Gastroesophageal sphincter (tissue), 4 donors: ENCODE measurements around the gene RLN1. TPM values are rescaled to one million over a fixed set of nuclear protein-coding genes. Genes with fewer than 3 reads are reported as not detected.
"Not testable (repeated sequence)": the region's sequence is repeated elsewhere in the genome, so short reads cannot be mapped to it uniquely, and the experiment has no call there.

ENCODE experiments used
- ATAC-seq: fragments of 150-250 bp; one replicate; pipeline ENCODE4 v1.9.1; 2016; ENCODE audit warnings: mild to moderate bottlenecking, moderate library complexity
- H3K27ac ChIP-seq, 4 donors: fragments of 200-600 bp; sonication (generic) in 3 of 4; 1 replicate in 3 of 4; 2 replicates in 1 of 4; pipeline ENCODE4 v1.5.1; 2016 to 2019
- H3K27me3 ChIP-seq: fragments of 200-600 bp; sonication (generic); one replicate; pipeline ENCODE4 v1.5.1; 2019
- H3K36me3 ChIP-seq, 2 donors: fragments of 200-600 bp; sonication (generic); one replicate each; pipeline ENCODE4 v1.5.1; 2019; ENCODE audit warnings: control low read depth in 1 of 2
- H3K4me1 ChIP-seq, 3 donors: fragments of 200-600 bp; sonication (generic); 1 replicate in 2 of 3; 2 replicates in 1 of 3; pipeline ENCODE4 v1.5.1; 2016 to 2019; ENCODE audit warnings: control low read depth in 2 of 3
- H3K4me3 ChIP-seq, 2 donors: fragments of 200-600 bp; sonication (generic); one replicate each; pipeline ENCODE4 v1.5.1; 2019; ENCODE audit warnings: mild to moderate bottlenecking in 1 of 2, moderate library complexity in 1 of 2
- H3K9me3 ChIP-seq, 3 donors: fragments of 200-600 bp; sonication (generic); one replicate each; pipeline ENCODE4 v1.5.1; 2017 to 2019; ENCODE audit warnings: control low read depth in 2 of 3
- EP300 ChIP-seq: sonication (generic); formaldehyde crosslinking; IDR thresholded peaks from one replicate; pipeline ENCODE4 v1.6.1; 2017; ENCODE audit warnings: antibody characterized with exemption, mild to moderate bottlenecking
- POLR2A ChIP-seq, 2 donors: fragments of 450-650 bp; IDR thresholded peaks; one replicate each; pipeline ENCODE4 v1.6.1; 2017; ENCODE audit warnings: antibody characterized with exemption in 2 of 2, mild to moderate bottlenecking in 2 of 2, moderate library complexity in 1 of 2
- POLR2AphosphoS5 ChIP-seq: sonication (generic); formaldehyde crosslinking; IDR thresholded peaks from one replicate; pipeline ENCODE4 v1.6.1; 2017; ENCODE audit warnings: antibody characterized with exemption
- WGBS, 2 donors: methylation state at CpG; one replicate each; pipeline ENCODE4 v1.1.5; 2018; ENCODE audit warnings: low coverage in 1 of 2; 5-methylcytosine and 5-hydroxymethylcytosine counted together
- total RNA-seq, 4 donors: library from RNA; depleted of rRNA; stranded (reverse); fragments of >200 nt; gene quantifications; one replicate each; pipeline ENCODE4 v1.1.0, GENCODE V29; 2016
- TF ChIP-seq, protein P1 (sequence below), 4 experiments: fragments of 200-600 bp in 2 of 4; fragments of 450-650 bp in 2 of 4; sonication (generic) in 1 of 4; IDR thresholded peaks; one replicate each; pipeline ENCODE4 v1.5.1; 2017 to 2019; ENCODE audit warnings: antibody characterized with exemption in 4 of 4, mild to moderate bottlenecking in 2 of 4, moderate library complexity in 2 of 4

RLN1 gene
- total RNA-seq, 4 donors from 2014 or later: not detected

DNA sequence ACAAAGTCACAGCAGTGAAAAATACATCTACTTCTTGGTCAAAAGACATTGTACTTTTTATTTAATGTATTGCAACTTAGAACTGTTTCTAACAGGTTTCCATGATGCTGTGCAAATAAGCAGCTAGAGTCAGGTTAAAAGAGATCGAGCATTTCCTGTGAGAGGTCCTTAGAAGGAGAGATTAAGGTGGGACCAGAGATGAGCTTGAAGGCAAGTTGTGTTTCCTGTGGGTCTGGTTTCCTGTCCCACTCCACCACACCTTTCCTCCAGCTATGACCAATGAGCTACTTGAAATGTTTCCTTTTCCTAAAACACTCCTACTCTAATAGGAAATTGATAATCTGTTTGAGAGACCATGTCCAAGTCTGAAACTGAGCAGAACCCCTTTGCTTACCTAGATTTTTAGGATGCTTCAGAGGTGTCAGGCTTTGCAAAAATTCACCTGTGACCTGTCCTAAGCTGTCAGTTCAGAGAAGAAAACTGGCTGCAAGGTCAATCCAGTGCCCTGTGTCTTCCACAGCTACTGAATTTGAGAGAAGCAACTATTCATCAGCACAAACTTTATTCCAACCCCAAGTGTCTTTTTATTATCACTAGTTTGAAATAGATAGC lies 13.1 kb upstream of the RLN1 start:
- no peak for ATAC-seq
- TF ChIP-seq, protein P1, sequence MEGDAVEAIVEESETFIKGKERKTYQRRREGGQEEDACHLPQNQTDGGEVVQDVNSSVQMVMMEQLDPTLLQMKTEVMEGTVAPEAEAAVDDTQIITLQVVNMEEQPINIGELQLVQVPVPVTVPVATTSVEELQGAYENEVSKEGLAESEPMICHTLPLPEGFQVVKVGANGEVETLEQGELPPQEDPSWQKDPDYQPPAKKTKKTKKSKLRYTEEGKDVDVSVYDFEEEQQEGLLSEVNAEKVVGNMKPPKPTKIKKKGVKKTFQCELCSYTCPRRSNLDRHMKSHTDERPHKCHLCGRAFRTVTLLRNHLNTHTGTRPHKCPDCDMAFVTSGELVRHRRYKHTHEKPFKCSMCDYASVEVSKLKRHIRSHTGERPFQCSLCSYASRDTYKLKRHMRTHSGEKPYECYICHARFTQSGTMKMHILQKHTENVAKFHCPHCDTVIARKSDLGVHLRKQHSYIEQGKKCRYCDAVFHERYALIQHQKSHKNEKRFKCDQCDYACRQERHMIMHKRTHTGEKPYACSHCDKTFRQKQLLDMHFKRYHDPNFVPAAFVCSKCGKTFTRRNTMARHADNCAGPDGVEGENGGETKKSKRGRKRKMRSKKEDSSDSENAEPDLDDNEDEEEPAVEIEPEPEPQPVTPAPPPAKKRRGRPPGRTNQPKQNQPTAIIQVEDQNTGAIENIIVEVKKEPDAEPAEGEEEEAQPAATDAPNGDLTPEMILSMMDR (IDR thresholded peaks at IDR 0.05): no peak
- no peak for TF ChIP-seq POLR2A (IDR thresholded peaks at IDR 0.05)
- no peak for TF ChIP-seq EP300
- no peak for TF ChIP-seq POLR2AphosphoS5
- peaks cover 0 to 21% (median 0%) of the 10 kb centered on the region in 3 donors for H3K9me3 ChIP-seq
- no peak overlapping the region for H3K27ac ChIP-seq
- H3K4me3 ChIP-seq: no peak overlapping the region
- H3K36me3 ChIP-seq: peaks cover 0 to 5% of the 10 kb centered on the region in 2 donors
- 83 to 88% methylated on average over 1 of the region's 1 CpG for WGBS, 2 donors
- no peaks in the 10 kb centered on the region for H3K27me3 ChIP-seq
- H3K4me1 ChIP-seq: peaks cover 0 to 4% (median 0%) of the 10 kb centered on the region in 3 donors

DNA sequence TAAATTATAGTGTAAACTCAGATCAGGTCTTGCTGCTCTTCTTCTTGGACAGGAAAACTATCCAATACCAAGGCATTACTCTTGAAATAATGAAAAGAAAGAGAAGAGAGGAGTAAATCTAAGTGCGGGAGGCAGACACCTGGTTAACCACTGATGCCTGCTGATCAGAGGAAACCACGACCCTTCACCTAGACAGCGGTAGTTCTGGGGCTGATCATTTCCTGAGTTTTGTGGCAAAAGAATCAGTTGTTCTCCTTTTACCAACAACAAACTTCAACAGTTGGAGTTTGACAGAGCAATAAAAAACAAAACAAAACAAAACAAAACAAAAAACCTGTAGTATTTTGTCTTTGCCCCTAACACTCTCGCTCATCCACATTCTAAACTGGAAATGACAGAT lies 3.0 kb downstream of the RLN1 start:
- H3K4me3 ChIP-seq: no peak overlapping the region
- no peaks in the 10 kb centered on the region for H3K36me3 ChIP-seq
- 84 to 97% methylated on average over 4 of the region's 4 CpGs for WGBS, 2 donors
- H3K9me3 ChIP-seq: no peaks in the 10 kb centered on the region
- H3K27me3 ChIP-seq: no peaks in the 10 kb centered on the region
- no peak for ATAC-seq
- H3K27ac ChIP-seq: no peak overlapping the region
- H3K4me1 ChIP-seq: no peaks in the 10 kb centered on the region
- TF ChIP-seq EP300 (no peak), POLR2AphosphoS5 (no peak), POLR2A (IDR thresholded peaks at IDR 0.05) (no peak)
- TF ChIP-seq, protein P1 (IDR thresholded peaks at IDR 0.05): no peak

DNA sequence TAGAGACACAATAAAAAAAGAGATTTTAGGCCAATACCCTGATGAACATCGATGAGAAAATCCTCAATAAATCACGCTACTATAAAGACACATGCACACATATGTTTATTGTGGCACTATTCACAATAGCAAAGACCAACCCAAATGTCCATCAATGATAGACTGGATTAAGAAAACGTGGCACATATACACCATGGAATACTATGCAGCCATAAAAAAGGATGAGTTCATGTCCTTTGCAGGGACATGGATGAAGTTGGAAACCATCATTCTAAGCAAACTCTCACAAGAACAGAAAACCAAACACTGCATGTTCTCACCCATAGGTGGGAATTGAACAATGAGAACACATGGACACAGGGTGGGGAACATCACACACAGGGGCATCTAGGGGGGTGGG lies 8.4 kb downstream of the RLN1 start:
- not testable (repeated sequence) for H3K27ac ChIP-seq, H3K27me3 ChIP-seq, H3K36me3 ChIP-seq, H3K4me1 ChIP-seq, ATAC-seq, H3K9me3 ChIP-seq, H3K4me3 ChIP-seq
- WGBS, 2 donors: 79 to 92% methylated on average over 2 to 3 of the region's 3 CpGs

DNA sequence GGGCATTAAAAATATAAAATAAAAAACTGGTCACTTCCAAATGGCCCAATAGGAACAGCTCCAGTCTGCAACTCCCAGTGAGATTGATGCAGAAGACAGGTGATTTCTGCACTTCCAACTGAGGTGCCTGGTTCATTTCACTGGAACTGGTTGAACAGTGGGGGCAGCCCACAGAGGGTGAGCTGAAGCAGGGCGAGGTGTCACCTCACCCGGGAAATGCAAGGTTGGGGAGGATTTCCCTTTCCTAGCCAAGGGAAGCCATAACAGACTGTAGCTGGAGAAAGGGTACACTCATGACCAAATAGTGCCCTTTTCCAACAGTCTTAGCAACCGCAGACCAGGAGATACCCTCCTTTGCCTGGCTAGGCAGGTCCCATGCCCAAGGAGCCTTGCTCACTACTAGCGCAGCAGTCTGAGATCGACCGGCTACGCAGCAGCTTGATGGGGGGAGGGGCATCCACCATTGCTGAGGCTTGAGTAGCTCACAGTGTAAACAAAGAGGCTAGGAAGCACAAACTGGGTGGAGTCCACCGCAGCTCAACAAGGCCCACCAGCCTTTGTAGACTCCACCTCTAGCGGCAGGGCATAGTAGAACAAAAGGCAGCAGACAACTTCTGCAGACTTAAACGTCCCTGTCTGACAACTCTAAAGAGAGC lies 12.7 kb downstream of the RLN1 start:
- Histone ChIP-seq H3K36me3 (no peaks in the 10 kb centered on the region), H3K27me3 (peaks cover 5% of the 10 kb centered on the region), H3K9me3 (no peaks in the 10 kb centered on the region), H3K27ac (no peak overlapping the region), H3K4me1 (no peaks in the 10 kb centered on the region), H3K4me3 (no peak overlapping the region)
- ATAC-seq: no peak
- TF ChIP-seq, protein P1 (IDR thresholded peaks at IDR 0.05): no peak
- TF ChIP-seq EP300 (no peak), POLR2A (IDR thresholded peaks at IDR 0.05) (no peak), POLR2AphosphoS5 (no peak)
- 50% methylated on average over 4 of the region's 10 CpGs; no CpG with 5 or more reads in 1 of the 2 donors for WGBS, 2 donors

DNA sequence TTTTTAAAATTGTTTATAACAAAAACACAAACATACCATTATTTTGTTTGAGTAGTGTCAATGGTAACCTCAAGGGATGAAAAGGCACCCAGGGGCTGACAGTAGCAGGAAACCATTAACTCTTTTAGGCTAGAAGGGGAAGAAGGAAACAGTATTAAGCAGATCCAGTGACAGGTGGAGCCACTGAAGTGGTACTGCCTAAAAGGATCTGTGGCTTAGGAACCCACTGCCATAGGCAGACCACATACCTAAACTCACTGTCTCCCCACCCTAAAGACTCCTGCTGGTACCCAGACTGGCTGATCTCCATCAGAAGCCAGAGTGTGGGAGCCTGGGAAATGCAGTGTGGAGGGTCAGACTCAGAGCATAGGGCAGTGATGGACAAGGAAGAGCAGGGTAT lies 13.5 kb downstream of the RLN1 start:
- Histone ChIP-seq H3K4me3 (no peak overlapping the region), H3K27ac (no peak overlapping the region), H3K4me1 (no peaks in the 10 kb centered on the region), H3K36me3 (no peaks in the 10 kb centered on the region), H3K9me3 (no peaks in the 10 kb centered on the region), H3K27me3 (peaks cover 5% of the 10 kb centered on the region)
- TF ChIP-seq, protein P1 (IDR thresholded peaks at IDR 0.05): no peak
- no peak for ATAC-seq

DNA sequence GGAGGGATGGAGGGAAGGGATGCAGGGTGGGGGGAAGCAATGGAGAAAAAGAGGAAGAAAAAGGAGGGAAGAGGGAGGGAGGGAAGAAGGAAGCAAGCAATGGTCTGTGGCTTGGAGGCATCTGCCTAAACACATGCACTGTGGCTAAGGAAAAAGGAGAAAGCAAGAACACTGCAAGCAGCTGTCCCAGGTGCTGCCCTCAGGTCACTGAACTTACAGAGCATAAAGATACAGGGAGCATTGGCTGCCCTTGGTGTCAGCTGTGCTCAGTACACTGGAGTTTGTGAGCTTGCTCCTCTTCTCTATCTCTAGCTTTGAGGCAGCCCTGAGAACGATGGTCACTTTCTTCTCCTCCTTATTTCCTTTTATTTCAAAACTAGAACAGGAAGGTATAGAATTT lies 18.1 kb downstream of the RLN1 start:
- H3K27ac ChIP-seq, H3K4me1 ChIP-seq, H3K36me3 ChIP-seq, H3K9me3 ChIP-seq, H3K27me3 ChIP-seq, ATAC-seq, H3K4me3 ChIP-seq: not testable (repeated sequence)
- WGBS, 2 donors: 60% methylated on average over 1 of the region's 1 CpG; no CpG with 5 or more reads in 1 of the 2 donors
